SH-SY5Y (cell line): Measurements from ENCODE around the gene ADCY3.

ENCODE experiments used
- GATA2 ChIP-seq: IDR thresholded peaks from 2 replicates; pipeline ENCODE4 v1.6.1; 2011; ENCODE audit warnings: mild to moderate bottlenecking, low read depth, low read length
- GATA3 ChIP-seq: IDR thresholded peaks from 2 replicates; pipeline ENCODE4 v1.6.1; 2011; ENCODE audit warnings: low read depth, mild to moderate bottlenecking, low read length, moderate library complexity

ADCY3 gene

GRCh38 chr2:24861500-24861899 is 58.5 kb downstream of the ADCY3 start:
- TF ChIP-seq GATA3 (no peak), GATA2 (no peak)

- TF ChIP-seq GATA2 (no peak), GATA3 (no peak)
Measured at GRCh38 chr2:24860631-24861030, 59.4 kb downstream of the ADCY3 start.

- TF ChIP-seq GATA2 (no peak), GATA3 (no peak)
Measured at GRCh38 chr2:24859968-24860600, 60.0 kb downstream of the ADCY3 start.

- TF ChIP-seq GATA3 (no peak), GATA2 (no peak)
Measured at GRCh38 chr2:24858996-24859395, 61.0 kb downstream of the ADCY3 start.

- TF ChIP-seq GATA3 = no peak
- TF ChIP-seq GATA2 = no peak
Measured at GRCh38 chr2:24857746-24858145, 62.3 kb downstream of the ADCY3 start.

- TF ChIP-seq GATA2 = no peak
- no peak for TF ChIP-seq GATA3
Measured at GRCh38 chr2:24856791-24857211, 63.2 kb downstream of the ADCY3 start.

- no peak for TF ChIP-seq GATA2
- TF ChIP-seq GATA3 = no peak
Measured at GRCh38 chr2:24855726-24856125, 64.3 kb downstream of the ADCY3 start.

GRCh38 chr2:24855022-24855622 is 64.9 kb downstream of the ADCY3 start:
- TF ChIP-seq GATA3 = no peak
- TF ChIP-seq GATA2 = no peak

GRCh38 chr2:24853996-24854395 is 66.0 kb downstream of the ADCY3 start:
- TF ChIP-seq GATA2 = no peak
- TF ChIP-seq GATA3 = no peak

- TF ChIP-seq GATA3 (no peak), GATA2 (no peak)
Measured at GRCh38 chr2:24853046-24853445, 67.0 kb downstream of the ADCY3 start.

GRCh38 chr2:24852431-24853020 is 67.5 kb downstream of the ADCY3 start:
- no peak for TF ChIP-seq GATA3
- TF ChIP-seq GATA2 = no peak

GRCh38 chr2:24852026-24852425 is 68.0 kb downstream of the ADCY3 start:
- TF ChIP-seq GATA2 (no peak), GATA3 (no peak)

- TF ChIP-seq GATA2 (no peak), GATA3 (no peak)
Measured at GRCh38 chr2:24850944-24851343, 69.1 kb downstream of the ADCY3 start.

GRCh38 chr2:24845691-24846090 is 74.3 kb downstream of the ADCY3 start:
- TF ChIP-seq GATA3 (no peak), GATA2 (no peak)
